ENCODE measurements around the gene ARHGAP4.

DNA sequence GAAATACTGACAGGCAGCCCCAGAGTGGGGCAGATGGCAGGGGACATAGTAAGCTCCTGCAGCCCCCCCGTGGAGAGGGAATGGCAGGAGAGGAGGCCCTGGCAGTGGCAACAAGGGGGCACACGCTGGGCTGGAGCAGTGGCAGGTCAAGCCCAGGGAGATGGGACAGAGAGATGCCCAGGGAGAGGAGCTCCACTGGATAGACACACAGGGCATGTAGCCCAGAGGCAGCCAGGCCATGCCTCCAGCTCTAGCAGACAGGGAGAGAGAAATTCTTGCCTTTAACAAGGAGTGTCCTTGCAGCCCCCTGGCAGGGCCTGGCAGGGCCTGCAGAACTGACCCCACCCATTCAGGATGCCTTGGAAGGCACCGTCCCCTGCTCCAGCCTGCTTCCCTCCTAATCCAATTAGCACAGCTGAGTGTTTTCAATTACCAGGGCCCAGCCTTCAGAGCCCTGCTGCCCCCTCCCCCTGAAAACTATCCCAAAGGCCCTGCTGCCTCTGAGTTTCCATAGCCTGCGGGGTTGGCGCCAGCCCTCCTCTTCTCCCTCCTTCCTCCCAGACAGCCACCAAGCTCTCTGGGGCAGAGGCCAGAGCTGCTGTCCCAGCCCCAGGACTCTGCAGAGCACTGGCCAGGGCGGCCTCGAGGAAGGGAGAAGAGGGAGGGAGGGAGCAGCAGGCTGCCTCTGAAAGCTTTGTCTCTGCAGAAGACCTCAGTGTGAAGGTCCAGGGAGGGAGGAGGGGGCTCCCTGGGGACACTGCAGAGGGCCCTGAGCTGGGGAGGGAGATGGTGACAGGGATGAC is 52.6 kb downstream of the ARHGAP4 start:
- TF ChIP-seq, protein P1, sequence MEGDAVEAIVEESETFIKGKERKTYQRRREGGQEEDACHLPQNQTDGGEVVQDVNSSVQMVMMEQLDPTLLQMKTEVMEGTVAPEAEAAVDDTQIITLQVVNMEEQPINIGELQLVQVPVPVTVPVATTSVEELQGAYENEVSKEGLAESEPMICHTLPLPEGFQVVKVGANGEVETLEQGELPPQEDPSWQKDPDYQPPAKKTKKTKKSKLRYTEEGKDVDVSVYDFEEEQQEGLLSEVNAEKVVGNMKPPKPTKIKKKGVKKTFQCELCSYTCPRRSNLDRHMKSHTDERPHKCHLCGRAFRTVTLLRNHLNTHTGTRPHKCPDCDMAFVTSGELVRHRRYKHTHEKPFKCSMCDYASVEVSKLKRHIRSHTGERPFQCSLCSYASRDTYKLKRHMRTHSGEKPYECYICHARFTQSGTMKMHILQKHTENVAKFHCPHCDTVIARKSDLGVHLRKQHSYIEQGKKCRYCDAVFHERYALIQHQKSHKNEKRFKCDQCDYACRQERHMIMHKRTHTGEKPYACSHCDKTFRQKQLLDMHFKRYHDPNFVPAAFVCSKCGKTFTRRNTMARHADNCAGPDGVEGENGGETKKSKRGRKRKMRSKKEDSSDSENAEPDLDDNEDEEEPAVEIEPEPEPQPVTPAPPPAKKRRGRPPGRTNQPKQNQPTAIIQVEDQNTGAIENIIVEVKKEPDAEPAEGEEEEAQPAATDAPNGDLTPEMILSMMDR (IDR thresholded peaks at IDR 0.05; ENCODE audit: insufficient read depth, low read length) = no peak
- TF ChIP-seq POLR2AphosphoS5 (IDR thresholded peaks at IDR 0.05; ENCODE audit: low read depth) (no peak), GABPA (IDR thresholded peaks at IDR 0.05; ENCODE audit: low read depth) (no peak)
